Activated B cell treated with CpG ODN at 0.5 μM for 24 hours (primary cell): ENCODE data around the gene FITM1. TPM values are rescaled to one million over a fixed set of nuclear protein-coding genes. Genes with fewer than 3 reads are reported as not detected.

Experiments used
- ATAC-seq: fragments of 200-7000 bp; cut with Tn5 transposase; one replicate; pipeline ENCODE4 v1.10.0; 2021; ENCODE audit warnings: low read depth, mild to moderate bottlenecking, moderate library complexity
- CTCF ChIA-PET: fragments of 350-600 bp; sonication (Branson Sonifier 250); formaldehyde crosslinking; loops from one replicate; lab custom pipeline; 2021; ENCODE audit warnings: antibody characterized with exemption; lab: Charles Lee
- POLR2A ChIA-PET: fragments of 350-600 bp; sonication (Branson Sonifier 250); formaldehyde crosslinking; loops from one replicate; lab custom pipeline; 2021; ENCODE audit warnings: antibody characterized with exemption; lab: Charles Lee
- DNase-seq: peaks from one replicate; pipeline ENCODE4 v3.0.0; 2022
- H3K27ac Mint-ChIP-seq: one replicate; pipeline ENCODE4 v1.8.0; 2020; ENCODE audit warnings: mixed read lengths
- H3K27me3 Mint-ChIP-seq: one replicate; pipeline ENCODE4 v1.8.0; 2021; ENCODE audit warnings: mixed read lengths
- H3K36me3 Mint-ChIP-seq: one replicate; pipeline ENCODE4 v1.8.0; 2021; ENCODE audit warnings: low read depth, mixed read lengths
- H3K4me1 Mint-ChIP-seq: one replicate; pipeline ENCODE4 v1.8.0; 2021; ENCODE audit warnings: mixed read lengths
- H3K4me3 Mint-ChIP-seq: one replicate; pipeline ENCODE4 v1.8.0; 2020; ENCODE audit warnings: mild to moderate bottlenecking, mixed read lengths
- H3K9me3 Mint-ChIP-seq: one replicate; pipeline ENCODE4 v1.8.0; 2020; ENCODE audit warnings: mixed read lengths
- CTCF ChIP-seq: fragments of 200-600 bp; IDR thresholded peaks from one replicate; pipeline ENCODE4 v1.8.0; 2022; ENCODE audit warnings: antibody characterized with exemption, mild to moderate bottlenecking
- intact Hi-C: fragments of 100-400 bp; cut with micrococcal nuclease; formaldehyde crosslinking; loops from one replicate; pipeline ENCODE4 v1.15.1; 2024
- total RNA-seq: library from RNA; stranded (reverse); gene quantifications from 2 replicates; pipeline ENCODE4 v1.2.3, GENCODE V29; 2022

Gene FITM1
- total RNA-seq, 1 donor from 2014 or later: 2.3 TPM

GRCh38 chr14:24083462-24083861 is 47.0 kb upstream of the FITM1 start:
- Mint-ChIP-seq H3K4me1 (peaks cover 25% of the 10 kb centered on the region), H3K9me3 (no peaks in the 10 kb centered on the region), H3K36me3 (no peaks in the 10 kb centered on the region), H3K27ac (no peak overlapping the region), H3K4me3 (no peak overlapping the region), H3K27me3 (no peaks in the 10 kb centered on the region)
- no peak for TF ChIP-seq CTCF
- POLR2A ChIA-PET: interaction anchor here (5.1 kb wide), 1 partner anchor 10 kb away, joined by 111 read pairs; the partner anchor contains the start of gene PCK2
- no peak for ATAC-seq
- CTCF ChIA-PET: no interaction called here
- intact Hi-C loops: no loop called here
- DNase-seq: no peak

- TF ChIP-seq CTCF: no peak
- DNase-seq (no peak), ATAC-seq (no peak)
- no peak overlapping the region for H3K4me3 Mint-ChIP-seq
- peaks cover 20% of the 10 kb centered on the region for H3K4me1 Mint-ChIP-seq
- H3K27ac Mint-ChIP-seq: no peak overlapping the region
- ChIA-PET POLR2A (interaction anchor here (1.6 to 1.7 kb wide), 2 partner anchors 9 to 30 kb away, joined by 4 to 5 read pairs; partner anchors contain the start of genes DCAF11, NRL and PCK2), CTCF (no interaction called here)
- intact Hi-C loops: no loop called here
- no peaks in the 10 kb centered on the region for H3K36me3 Mint-ChIP-seq
- H3K9me3 Mint-ChIP-seq: no peaks in the 10 kb centered on the region
- H3K27me3 Mint-ChIP-seq: no peaks in the 10 kb centered on the region
These were observed 46.0 kb upstream of the FITM1 start for GRCh38 chr14:24084440-24084839.

GRCh38 chr14:24085215-24085614 is 45.2 kb upstream of the FITM1 start:
- ATAC-seq (no peak), DNase-seq (no peak)
- no peak for TF ChIP-seq CTCF
- ChIA-PET CTCF (interaction anchor here (1.6 kb wide), 1 partner anchor 27 kb away, joined by 6 read pairs; no protein-coding TSS in a partner anchor), POLR2A (interaction anchor here (1.6 to 1.7 kb wide), 2 partner anchors 9 to 29 kb away, joined by 4 to 5 read pairs; partner anchors contain the start of genes DCAF11, NRL and PCK2)
- H3K4me3 Mint-ChIP-seq: no peak overlapping the region
- no peaks in the 10 kb centered on the region for H3K36me3 Mint-ChIP-seq
- H3K4me1 Mint-ChIP-seq: peaks cover 15% of the 10 kb centered on the region
- intact Hi-C loops: no loop called here
- no peaks in the 10 kb centered on the region for H3K9me3 Mint-ChIP-seq
- peak overlapping the region; percentile 27 for H3K27ac Mint-ChIP-seq
- H3K27me3 Mint-ChIP-seq: no peaks in the 10 kb centered on the region

- intact Hi-C loops: no loop called here
- Mint-ChIP-seq H3K9me3 (no peaks in the 10 kb centered on the region), H3K27ac (no peak overlapping the region), H3K36me3 (no peaks in the 10 kb centered on the region), H3K4me3 (no peak overlapping the region), H3K27me3 (no peaks in the 10 kb centered on the region), H3K4me1 (peaks cover 13% of the 10 kb centered on the region)
- POLR2A ChIA-PET: interaction anchor here (0.9 to 1.3 kb wide), 3 partner anchors 9 to 55 kb away, joined by 3 to 4 read pairs (median 3); partner anchors contain the start of gene EMC9
- CTCF ChIA-PET: interaction anchor here (1.6 kb wide), 1 partner anchor 28 kb away, joined by 6 read pairs; no protein-coding TSS in a partner anchor
- DNase-seq (no peak), ATAC-seq (no peak)
- TF ChIP-seq CTCF: no peak
These were observed 44.1 kb upstream of the FITM1 start for GRCh38 chr14:24086193-24086955.

- intact Hi-C loops: no loop called here
- POLR2A ChIA-PET: interaction anchor here (1.3 kb wide), 1 partner anchor 8 kb away, joined by 4 read pairs; no protein-coding TSS in a partner anchor
- Mint-ChIP-seq H3K27me3 (no peaks in the 10 kb centered on the region), H3K4me1 (peaks cover 10% of the 10 kb centered on the region), H3K27ac (no peak overlapping the region), H3K9me3 (no peaks in the 10 kb centered on the region), H3K4me3 (no peak overlapping the region), H3K36me3 (no peaks in the 10 kb centered on the region)
- CTCF ChIA-PET: no interaction called here
- TF ChIP-seq CTCF: no peak
- DNase-seq (no peak), ATAC-seq (no peak)
These were observed 43.5 kb upstream of the FITM1 start for GRCh38 chr14:24087004-24087403.
